OCI-LY7 (cell line): ENCODE results near the gene CEP192. TPM values are rescaled to one million over a fixed set of nuclear protein-coding genes. Genes with fewer than 3 reads are reported as not detected.

Experiments
- BruUV-seq: library from RNA; stranded (reverse); fragments of 400-500 nt; replicated peaks from 2 replicates; lab custom pipeline; 2021; lab: Mats Ljungman, UMichigan
- CTCF ChIA-PET: fragments of 300-600 bp; sonication (Branson Sonifier 250); formaldehyde crosslinking; loops from one replicate; lab custom pipeline; 2022; ENCODE audit warnings: antibody characterized with exemption; ENCODE audit not compliant: unreplicated experiment; lab: Charles Lee
- POLR2A ChIA-PET: fragments of 300-600 bp; sonication (Branson Sonifier 250); formaldehyde crosslinking; loops from one replicate; lab custom pipeline; 2022; ENCODE audit warnings: antibody characterized with exemption; lab: Charles Lee
- DNase-seq: peaks from one replicate; pipeline ENCODE4 v3.0.0-alpha.2; 2015; ENCODE audit warnings: low spot score
- H2AFZ ChIP-seq: fragments of 200-600 bp; sonication (generic), shearing (Covaris generic); 2 replicates; pipeline ENCODE4 v1.6.1; 2014; ENCODE audit warnings: mild to moderate bottlenecking, antibody characterized with exemption, low read length, moderate library complexity
- H3K27ac ChIP-seq: fragments of 200-600 bp; sonication (generic); 2 replicates; pipeline ENCODE4 v1.5.1; 2014; ENCODE audit warnings: mixed run types, low read depth, mild to moderate bottlenecking, moderate library complexity, low read length, inconsistent platforms; ENCODE audit not compliant: poor library complexity, severe bottlenecking
- H3K36me3 ChIP-seq: fragments of 200-600 bp; sonication (generic); 2 replicates; pipeline ENCODE4 v1.6.1; 2014; ENCODE audit warnings: mild to moderate bottlenecking, antibody characterized with exemption, low read length, moderate library complexity, mixed read lengths; ENCODE audit not compliant: insufficient read depth
- H3K4me1 ChIP-seq: fragments of 200-600 bp; sonication (generic); 2 replicates; pipeline ENCODE4 v1.5.1; 2014; ENCODE audit warnings: mild to moderate bottlenecking, low read length; ENCODE audit not compliant: insufficient read depth, poor library complexity, severe bottlenecking
- H3K4me2 ChIP-seq: fragments of 200-600 bp; sonication (generic); 2 replicates; pipeline ENCODE4 v1.6.1; 2014; ENCODE audit warnings: mild to moderate bottlenecking, low read length
- H3K4me3 ChIP-seq: fragments of 200-600 bp; sonication (generic); 2 replicates; pipeline ENCODE4 v1.5.1; 2014; ENCODE audit warnings: mild to moderate bottlenecking, low read depth, low read length; ENCODE audit not compliant: poor library complexity, severe bottlenecking
- H3K79me2 ChIP-seq: fragments of 200-600 bp; sonication (generic); 2 replicates; pipeline ENCODE4 v1.6.1; 2016; ENCODE audit warnings: low read depth, mild to moderate bottlenecking, low read length, moderate library complexity, mixed read lengths; ENCODE audit not compliant: insufficient read depth
- H3K9me2 ChIP-seq: fragments of 200-600 bp; sonication (generic); 2 replicates; pipeline ENCODE4 v1.6.1; 2016; ENCODE audit warnings: mild to moderate bottlenecking, low read length, mixed read lengths; ENCODE audit not compliant: insufficient read depth
- H3K9me3 ChIP-seq: fragments of 200-600 bp; sonication (generic); 2 replicates; pipeline ENCODE4 v1.6.1; 2014; ENCODE audit warnings: mild to moderate bottlenecking, mixed run types, low read length, mixed read lengths
- H4K20me1 ChIP-seq: fragments of 200-600 bp; sonication (generic); 2 replicates; pipeline ENCODE4 v1.6.1; 2014; ENCODE audit warnings: mild to moderate bottlenecking, antibody characterized with exemption, low read length, moderate library complexity, mixed read lengths; ENCODE audit not compliant: insufficient read depth
- CTCF ChIP-seq: fragments of 200-600 bp; sonication (generic); conservative IDR thresholded peaks from 2 replicates; pipeline ENCODE4 v1.5.1; 2014; ENCODE audit warnings: mild to moderate bottlenecking, antibody characterized with exemption, low read length, moderate library complexity, mixed read lengths
- EZH2phosphoT487 ChIP-seq: fragments of 200-600 bp; sonication (generic); IDR thresholded peaks from 2 replicates; pipeline ENCODE4 v1.6.1; 2018; ENCODE audit warnings: low read depth, borderline replicate concordance, mild to moderate bottlenecking, mixed run types, antibody characterized with exemption, low read length, moderate library complexity, mixed read lengths
- intact Hi-C: fragments of 100-400 bp; cut with micrococcal nuclease; formaldehyde crosslinking; loops from one replicate; pipeline ENCODE4 v1.10.0; 2022; ENCODE audit not compliant: unreplicated experiment
- total RNA-seq, 2 experiments: library from RNA; depleted of rRNA in 1 of 2; stranded (reverse); fragments of >200 nt in 1 of 2; shearing (Covaris generic) in 1 of 2; gene quantifications; 2 replicates each; pipeline ENCODE4 v1.2.3, GENCODE V29; 2014 to 2022

CEP192 gene
- total RNA-seq, 2 experiments from 2014 or later = 55.5 to 59.9 TPM

GRCh38 chr18:13086906-13087305 lies 95.7 kb downstream of the CEP192 start:
- no TSS peak for BruUV-seq
- H3K4me3 ChIP-seq = no peak overlapping the region
- no peak overlapping the region for H2AFZ ChIP-seq
- H3K27ac ChIP-seq = no peak overlapping the region
- H3K9me2 ChIP-seq = no peaks in the 10 kb centered on the region
- CTCF ChIA-PET = no interaction called here
- H3K79me2 ChIP-seq = no peaks in the 10 kb centered on the region
- no peaks in the 10 kb centered on the region for H3K9me3 ChIP-seq
- intact Hi-C loops = no loop called here
- H3K4me2 ChIP-seq = no peak overlapping the region
- peaks cover 81% of the 10 kb centered on the region for H3K36me3 ChIP-seq
- POLR2A ChIA-PET = interaction anchor here (0.6 to 1.2 kb wide), 2 partner anchors 88 to 418 kb away, joined by 3 read pairs; no protein-coding TSS in a partner anchor
- no peaks in the 10 kb centered on the region for H3K4me1 ChIP-seq
- no peaks in the 10 kb centered on the region for H4K20me1 ChIP-seq
- DNase-seq = no peak
- TF ChIP-seq EZH2phosphoT487 (no peak), CTCF (no peak)

GRCh38 chr18:13095466-13095865 lies 104.3 kb downstream of the CEP192 start:
- Histone ChIP-seq H3K79me2 (no peaks in the 10 kb centered on the region), H3K4me2 (no peak overlapping the region), H3K36me3 (peaks cover 87% of the 10 kb centered on the region), H4K20me1 (no peaks in the 10 kb centered on the region), H3K9me3 (no peaks in the 10 kb centered on the region), H3K4me3 (no peak overlapping the region), H3K27ac (no peak overlapping the region), H2AFZ (no peak overlapping the region), H3K4me1 (no peaks in the 10 kb centered on the region), H3K9me2 (no peaks in the 10 kb centered on the region)
- intact Hi-C loops = no loop called here
- no peak for DNase-seq
- TF ChIP-seq EZH2phosphoT487 = no peak
- no peak for TF ChIP-seq CTCF
- POLR2A ChIA-PET = no interaction called here
- CTCF ChIA-PET = no interaction called here
- BruUV-seq = no TSS peak

- Histone ChIP-seq H3K4me1 (no peaks in the 10 kb centered on the region), H3K4me3 (no peak overlapping the region), H3K36me3 (peaks cover 87% of the 10 kb centered on the region), H3K4me2 (no peak overlapping the region), H4K20me1 (no peaks in the 10 kb centered on the region), H3K9me2 (no peaks in the 10 kb centered on the region), H3K27ac (no peak overlapping the region), H2AFZ (no peak overlapping the region), H3K79me2 (no peaks in the 10 kb centered on the region), H3K9me3 (no peaks in the 10 kb centered on the region)
- no TSS peak for BruUV-seq
- intact Hi-C loops = no loop called here
- DNase-seq = no peak
- POLR2A ChIA-PET = no interaction called here
- TF ChIP-seq CTCF (no peak), EZH2phosphoT487 (no peak)
- CTCF ChIA-PET = no interaction called here
Observed at GRCh38 chr18:13096232-13096631, 105.1 kb downstream of the CEP192 start.
